MV-4-11 (cell line): ENCODE data around the gene RETSAT.
"Not testable (repeated sequence)": the region's sequence is repeated elsewhere in the genome, so short reads cannot be mapped to it uniquely, and the experiment has no call there.

Experiments
- DNase-seq: peaks from one replicate; lab custom pipeline; 2025; lab: John Stamatoyannopoulos, UW

RETSAT gene

GRCh38 chr2:85330839-85331636 lies 23.3 kb downstream of the RETSAT start:
- DNase-seq, result no peak

GRCh38 chr2:85329701-85330100 lies 24.6 kb downstream of the RETSAT start:
- not testable (repeated sequence) for DNase-seq

GRCh38 chr2:85329181-85329651 lies 25.1 kb downstream of the RETSAT start:
- no peak for DNase-seq

- peak; percentile 92 for DNase-seq
Measured at GRCh38 chr2:85327822-85328617, 26.3 kb downstream of the RETSAT start, which contains the start of gene TGOLN2. Gene TGOLN2, minus strand, starts transcription at chr2:85327989. Its CDS starts 27 bp downstream, at chr2:85327962.

- peak; percentile 19 for DNase-seq
Measured at GRCh38 chr2:85327160-85327821, 27.0 kb downstream of the RETSAT start.

- peak; percentile 82 for DNase-seq
Measured at GRCh38 chr2:85326406-85327159, 27.7 kb downstream of the RETSAT start.

- no peak for DNase-seq
Measured at GRCh38 chr2:85325466-85325811, 28.9 kb downstream of the RETSAT start.

- peak; percentile 57 for DNase-seq
Measured at GRCh38 chr2:85324639-85325465, 29.5 kb downstream of the RETSAT start.

- not testable (repeated sequence) for DNase-seq
Measured at GRCh38 chr2:85323988-85324367, 30.4 kb downstream of the RETSAT start.

GRCh38 chr2:85323351-85323987 lies 30.9 kb downstream of the RETSAT start:
- no peak for DNase-seq

- no peak for DNase-seq
Measured at GRCh38 chr2:85319796-85320195, 34.5 kb downstream of the RETSAT start.

GRCh38 chr2:85318222-85319074 lies 35.9 kb downstream of the RETSAT start:
- DNase-seq, result peak; percentile 61

GRCh38 chr2:85315921-85316320 lies 38.4 kb downstream of the RETSAT start:
- DNase-seq, result not testable (repeated sequence)

- DNase-seq, result no peak
Measured at GRCh38 chr2:85314884-85315242, 39.5 kb downstream of the RETSAT start.

- DNase-seq, result no peak
Measured at GRCh38 chr2:85312404-85312803, 41.9 kb downstream of the RETSAT start.

GRCh38 chr2:85310330-85310729 lies 44.0 kb downstream of the RETSAT start:
- DNase-seq, result no peak

- DNase-seq, result no peak
Measured at GRCh38 chr2:85309699-85310321, 44.5 kb downstream of the RETSAT start.

- DNase-seq, result peak; percentile 34
Measured at GRCh38 chr2:85308896-85309555, 45.3 kb downstream of the RETSAT start.
